ENCODE measurements around the gene TSKU. TPM values are rescaled to one million over a fixed set of nuclear protein-coding genes. Genes with fewer than 3 reads are reported as not detected.

Gene TSKU
- total RNA-seq, 1 donor from 2014 or later: 29.9 TPM

GRCh38 chr11:76795290-76795935 lies 12.3 kb downstream of the TSKU start:
- Mint-ChIP-seq H3K27ac (ENCODE audit: unreplicated experiment) (no peak overlapping the region), H3K27me3 (ENCODE audit: unreplicated experiment) (peaks cover 6% of the 10 kb centered on the region), H3K4me1 (ENCODE audit: unreplicated experiment) (peaks cover 6% of the 10 kb centered on the region), H3K9me3 (ENCODE audit: unreplicated experiment) (peaks cover 4% of the 10 kb centered on the region), H3K36me3 (ENCODE audit: low read depth, unreplicated experiment) (peaks cover 27% of the 10 kb centered on the region), H3K4me3 (ENCODE audit: unreplicated experiment) (no peak overlapping the region)
- no peak for DNase-seq (ENCODE audit: low spot score)
- TF ChIP-seq CTCF (IDR thresholded peaks at IDR 0.05; ENCODE audit: unreplicated experiment): no peak

- no peak for TF ChIP-seq CTCF (IDR thresholded peaks at IDR 0.05; ENCODE audit: unreplicated experiment)
- Mint-ChIP-seq H3K27me3 (ENCODE audit: unreplicated experiment) (peaks cover 6% of the 10 kb centered on the region), H3K9me3 (ENCODE audit: unreplicated experiment) (peaks cover 4% of the 10 kb centered on the region), H3K27ac (ENCODE audit: unreplicated experiment) (no peak overlapping the region), H3K4me1 (ENCODE audit: unreplicated experiment) (peaks cover 4% of the 10 kb centered on the region), H3K36me3 (ENCODE audit: low read depth, unreplicated experiment) (peaks cover 22% of the 10 kb centered on the region), H3K4me3 (ENCODE audit: unreplicated experiment) (no peak overlapping the region)
- DNase-seq (ENCODE audit: low spot score): no peak
These were observed 12.8 kb downstream of the TSKU start for GRCh38 chr11:76795936-76796441.

GRCh38 chr11:76796511-76797198 lies 13.5 kb downstream of the TSKU start:
- DNase-seq (ENCODE audit: low spot score): no peak
- Mint-ChIP-seq H3K27ac (ENCODE audit: unreplicated experiment) (no peak overlapping the region), H3K9me3 (ENCODE audit: unreplicated experiment) (peaks cover 4% of the 10 kb centered on the region), H3K4me3 (ENCODE audit: unreplicated experiment) (no peak overlapping the region), H3K36me3 (ENCODE audit: low read depth, unreplicated experiment) (peaks cover 15% of the 10 kb centered on the region), H3K4me1 (ENCODE audit: unreplicated experiment) (peaks cover 4% of the 10 kb centered on the region), H3K27me3 (ENCODE audit: unreplicated experiment) (peaks cover 6% of the 10 kb centered on the region)
- no peak for TF ChIP-seq CTCF (IDR thresholded peaks at IDR 0.05; ENCODE audit: unreplicated experiment)

- TF ChIP-seq CTCF (IDR thresholded peaks at IDR 0.05; ENCODE audit: unreplicated experiment): no peak
- DNase-seq (ENCODE audit: low spot score): no peak
- Mint-ChIP-seq H3K9me3 (ENCODE audit: unreplicated experiment) (peaks cover 2% of the 10 kb centered on the region), H3K36me3 (ENCODE audit: low read depth, unreplicated experiment) (peaks cover 8% of the 10 kb centered on the region), H3K4me3 (ENCODE audit: unreplicated experiment) (no peak overlapping the region), H3K27ac (ENCODE audit: unreplicated experiment) (no peak overlapping the region), H3K27me3 (ENCODE audit: unreplicated experiment) (peaks cover 6% of the 10 kb centered on the region), H3K4me1 (ENCODE audit: unreplicated experiment) (peaks cover 3% of the 10 kb centered on the region)
These were observed 14.4 kb downstream of the TSKU start for GRCh38 chr11:76797341-76798201.

Measured in endothelial cell (in vitro differentiated cells).